Gastrocnemius medialis (tissue), 4 donors: ENCODE results near the gene LYSMD4. TPM values are rescaled to one million over a fixed set of nuclear protein-coding genes. Genes with fewer than 3 reads are reported as not detected.

ENCODE experiments used
- ATAC-seq, 2 donors: fragments of 150-250 bp; one replicate each; pipeline ENCODE4 v1.9.1; 2016
- DNase-seq, 2 donors: peaks; one replicate each; pipeline ENCODE4 v3.0.0-alpha.2; 2019
- H3K27ac ChIP-seq, 4 donors: fragments of 200-600 bp; sonication (generic); 1 replicate in 1 of 4; 2 replicates in 3 of 4; pipeline ENCODE4 v1.5.1; 2016 to 2018; ENCODE audit warnings: mild to moderate bottlenecking in 2 of 4, moderate library complexity in 1 of 4
- H3K27me3 ChIP-seq, 3 donors: fragments of 200-600 bp; sonication (generic) in 2 of 3; 1 replicate in 1 of 3; 2 replicates in 2 of 3; pipeline versions ENCODE4 v1.5.1 to v1.6.0; 2016 to 2019; ENCODE audit warnings: mild to moderate bottlenecking in 1 of 3, moderate library complexity in 1 of 3
- H3K36me3 ChIP-seq, 2 donors: fragments of 200-600 bp; sonication (generic) in 1 of 2; one replicate each; pipeline ENCODE4 v1.5.1; 2017 to 2018
- H3K4me1 ChIP-seq, 2 donors: fragments of 200-600 bp; sonication (generic) in 1 of 2; one replicate each; pipeline ENCODE4 v1.5.1; 2016 to 2017; ENCODE audit warnings: mild to moderate bottlenecking in 2 of 2
- H3K4me3 ChIP-seq, 4 donors: fragments of 200-600 bp; sonication (generic) in 3 of 4; 1 replicate in 1 of 4; 2 replicates in 3 of 4; pipeline ENCODE4 v1.5.1; 2016 to 2019; ENCODE audit warnings: mild to moderate bottlenecking in 2 of 4
- H3K9me3 ChIP-seq, 3 donors: fragments of 200-600 bp; sonication (generic) in 2 of 3; 1 replicate in 1 of 3; 2 replicates in 2 of 3; pipeline ENCODE4 v1.5.1; 2016 to 2019
- CTCF ChIP-seq, 5 experiments: fragments of 450-650 bp in 3 of 5; fragments of 200-600 bp in 2 of 5; sonication (generic) in 2 of 5; IDR thresholded peaks in 4 of 5; conservative IDR thresholded peaks in 1 of 5; 1 replicate in 4 of 5; 2 replicates in 1 of 5; pipeline ENCODE4 v1.5.1; 2016 to 2019; ENCODE audit warnings: antibody characterized with exemption in 5 of 5, mild to moderate bottlenecking in 3 of 5, moderate library complexity in 3 of 5
- POLR2A ChIP-seq, 2 donors: fragments of 450-650 bp; IDR thresholded peaks; one replicate each; pipeline ENCODE4 v1.6.1; 2017; ENCODE audit warnings: antibody characterized with exemption in 2 of 2, mild to moderate bottlenecking in 2 of 2, moderate library complexity in 2 of 2
- in situ Hi-C, 4 donors: fragments of 200-750 bp; cut with MboI; loops; one replicate each; pipeline versions ENCODE4 v1.15.0 to v1.8.0; 2017; ENCODE audit warnings: low sequenced_read_pairs in 4 of 4
- intact Hi-C: fragments of 100-400 bp; cut with DNase I; formaldehyde crosslinking; loops from one replicate; pipeline ENCODE4 v1.15.1; 2023; ENCODE audit warnings: low total_unique reads
- total RNA-seq, 4 donors: library from RNA; depleted of rRNA; stranded (reverse); fragments of >200 nt; gene quantifications; one replicate each; pipeline versions ENCODE4 v1.1.0 to v1.2.3, GENCODE V29; 2016

Gene LYSMD4
- total RNA-seq, 4 donors from 2014 or later: 5.1 to 15.8 (median 11.9) TPM

- Histone ChIP-seq H3K9me3 (no peaks in the 10 kb centered on the region), H3K4me3 (peak overlapping the region in 2 of 4 donors; percentile 16 to 28), H3K27me3 (no peaks in the 10 kb centered on the region), H3K4me1 (peaks cover 53 to 59% of the 10 kb centered on the region in 2 donors), H3K36me3 (peaks cover 0 to 20% of the 10 kb centered on the region in 2 donors), H3K27ac (peak overlapping the region; percentile 63 to 76 (median 66))
- no peak for TF ChIP-seq POLR2A (IDR thresholded peaks at IDR 0.05)
- no peak for TF ChIP-seq CTCF (IDR thresholded peaks at IDR 0.05 in 4 of 5, conservative IDR thresholded peaks at IDR 0.05 in 1 of 5)
- in situ Hi-C loops (loop anchor here in 3 of 4 donors (25.0 kb wide), 2 partner anchors 304 to 429 kb away; no protein-coding TSS in a partner anchor), intact Hi-C loops (no loop called here)
- no peak for DNase-seq
- ATAC-seq: no peak
These were observed 16.6 kb downstream of the LYSMD4 start for GRCh38 chr15:99716540-99717095.

DNA sequence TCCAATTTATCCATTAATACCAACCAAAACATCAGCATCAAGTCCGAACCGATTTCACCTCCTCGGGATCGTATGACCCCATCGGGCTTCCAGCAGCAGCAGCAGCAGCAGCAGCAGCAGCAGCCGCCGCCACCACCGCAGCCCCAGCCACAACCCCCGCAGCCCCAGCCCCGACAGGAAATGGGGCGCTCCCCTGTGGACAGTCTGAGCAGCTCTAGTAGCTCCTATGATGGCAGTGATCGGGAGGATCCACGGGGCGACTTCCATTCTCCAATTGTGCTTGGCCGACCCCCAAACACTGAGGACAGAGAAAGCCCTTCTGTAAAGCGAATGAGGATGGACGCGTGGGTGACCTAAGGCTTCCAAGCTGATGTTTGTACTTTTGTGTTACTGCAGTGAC, 20.8 kb downstream of the LYSMD4 start:
- Histone ChIP-seq H3K4me1 (peaks cover 58 to 60% of the 10 kb centered on the region in 2 donors), H3K36me3 (peaks cover 0 to 32% of the 10 kb centered on the region in 2 donors), H3K27me3 (no peaks in the 10 kb centered on the region), H3K4me3 (no peak overlapping the region), H3K27ac (peak overlapping the region in 2 of 4 donors; percentile 13 to 86), H3K9me3 (no peaks in the 10 kb centered on the region)
- DNase-seq (no peak), ATAC-seq (no peak)
- TF ChIP-seq CTCF (IDR thresholded peaks at IDR 0.05 in 4 of 5, conservative IDR thresholded peaks at IDR 0.05 in 1 of 5) (no peak), POLR2A (IDR thresholded peaks at IDR 0.05) (no peak)
- in situ Hi-C loops (loop anchor here in 3 of 4 donors (25.0 kb wide), 2 partner anchors 300 to 425 kb away; no protein-coding TSS in a partner anchor), intact Hi-C loops (no loop called here)

GRCh38 chr15:99711625-99712024, 21.6 kb downstream of the LYSMD4 start:
- Histone ChIP-seq H3K36me3 (peaks cover 0 to 32% of the 10 kb centered on the region in 2 donors), H3K4me1 (peaks cover 57 to 61% of the 10 kb centered on the region in 2 donors), H3K9me3 (no peaks in the 10 kb centered on the region), H3K4me3 (no peak overlapping the region), H3K27me3 (no peaks in the 10 kb centered on the region), H3K27ac (peak overlapping the region; percentile 82 to 90 (median 84))
- ATAC-seq: no peak
- TF ChIP-seq POLR2A (IDR thresholded peaks at IDR 0.05) (no peak), CTCF (IDR thresholded peaks at IDR 0.05 in 4 of 5, conservative IDR thresholded peaks at IDR 0.05 in 1 of 5) (no peak)
- intact Hi-C loops: no loop called here
- in situ Hi-C loops: loop anchor here in 3 of 4 donors (25.0 kb wide), 2 partner anchors 299 to 424 kb away; no protein-coding TSS in a partner anchor
- DNase-seq: no peak

- TF ChIP-seq CTCF (IDR thresholded peaks at IDR 0.05 in 4 of 5, conservative IDR thresholded peaks at IDR 0.05 in 1 of 5) (no peak), POLR2A (IDR thresholded peaks at IDR 0.05) (no peak)
- in situ Hi-C loops (loop anchor here in 3 of 4 donors (25.0 kb wide), 2 partner anchors 297 to 422 kb away; no protein-coding TSS in a partner anchor), intact Hi-C loops (loop anchor here (2.0 to 10.0 kb wide), 2 partner anchors 23 to 605 kb away; partner anchors contain the start of genes LYSMD4 and SYNM)
- H3K27me3 ChIP-seq: no peaks in the 10 kb centered on the region
- H3K4me1 ChIP-seq: peaks cover 53 to 58% of the 10 kb centered on the region in 2 donors
- H3K27ac ChIP-seq: peak overlapping the region; percentile 82 to 90 (median 84)
- no peaks in the 10 kb centered on the region for H3K9me3 ChIP-seq
- peaks cover 0 to 32% of the 10 kb centered on the region in 2 donors for H3K36me3 ChIP-seq
- no peak overlapping the region for H3K4me3 ChIP-seq
- ATAC-seq: no peak
- no peak for DNase-seq
These were observed 23.8 kb downstream of the LYSMD4 start for GRCh38 chr15:99709243-99709986.
